DOHH2 (cell line): ENCODE measurements around the gene MALRD1.

ENCODE experiments used
- H3F3A ChIP-seq: fragments of 200-600 bp; sonication (generic), shearing (Covaris generic); 2 replicates; pipeline ENCODE4 v1.6.0; 2016; ENCODE audit warnings: antibody characterized with exemption, mild to moderate bottlenecking; ENCODE audit not compliant: control insufficient read depth, insufficient read depth
- H3K27ac ChIP-seq: fragments of 200-600 bp; sonication (generic); 2 replicates; pipeline ENCODE4 v1.5.1; 2014; ENCODE audit warnings: low read depth, mild to moderate bottlenecking, low read length, moderate library complexity
- H3K27me3 ChIP-seq: fragments of 200-600 bp; sonication (generic); 2 replicates; pipeline ENCODE4 v1.6.1; 2014; ENCODE audit warnings: mild to moderate bottlenecking, low read length, mixed read lengths; ENCODE audit not compliant: control insufficient read depth
- H3K36me3 ChIP-seq: fragments of 200-600 bp; sonication (generic); 2 replicates; pipeline ENCODE4 v1.6.1; 2014; ENCODE audit warnings: mild to moderate bottlenecking, low read length, moderate library complexity, mixed read lengths; ENCODE audit not compliant: control insufficient read depth
- H3K4me1 ChIP-seq: fragments of 200-600 bp; sonication (generic); 2 replicates; pipeline ENCODE4 v1.6.1; 2014; ENCODE audit warnings: mild to moderate bottlenecking, low read length, mixed read lengths; ENCODE audit not compliant: control insufficient read depth
- H3K4me2 ChIP-seq: fragments of 200-600 bp; sonication (generic); 2 replicates; pipeline ENCODE4 v1.6.0; 2014; ENCODE audit warnings: mild to moderate bottlenecking, low read length, moderate library complexity
- H3K4me3 ChIP-seq: fragments of 200-600 bp; sonication (generic); 2 replicates; pipeline ENCODE4 v1.5.1; 2014; ENCODE audit warnings: mild to moderate bottlenecking, low read length, mixed read lengths
- H3K79me2 ChIP-seq: fragments of 200-600 bp; sonication (generic); 2 replicates; pipeline ENCODE4 v1.6.1; 2014; ENCODE audit warnings: mild to moderate bottlenecking, low read length, mixed read lengths; ENCODE audit not compliant: control insufficient read depth
- H3K9me2 ChIP-seq: fragments of 200-600 bp; sonication (generic); replicated peaks from 2 replicates; pipeline ENCODE4 v1.6.1; 2014; ENCODE audit warnings: mild to moderate bottlenecking, low read length, mixed read lengths; ENCODE audit not compliant: control insufficient read depth
- H3K9me3 ChIP-seq: fragments of 200-600 bp; sonication (generic); 2 replicates; pipeline ENCODE4 v1.6.1; 2014; ENCODE audit warnings: antibody characterized with exemption, low read length, mixed read lengths; ENCODE audit not compliant: control insufficient read depth, insufficient read depth
- H4K20me1 ChIP-seq: fragments of 200-600 bp; sonication (generic); 2 replicates; pipeline ENCODE4 v1.6.0; 2014; ENCODE audit warnings: low read depth, mild to moderate bottlenecking, antibody characterized with exemption, low read length, moderate library complexity; ENCODE audit not compliant: control insufficient read depth, insufficient read depth
- CTCF ChIP-seq: fragments of 200-600 bp; sonication (generic); IDR thresholded peaks from one replicate; pipeline ENCODE4 v1.5.1; 2014; ENCODE audit warnings: antibody characterized with exemption, mild to moderate bottlenecking, low read depth, low read length; ENCODE audit not compliant: poor library complexity, severe bottlenecking
- EZH2phosphoT487 ChIP-seq: fragments of 200-600 bp; sonication (generic); IDR thresholded peaks from 2 replicates; pipeline ENCODE4 v1.6.1; 2017; ENCODE audit warnings: borderline replicate concordance, mild to moderate bottlenecking, antibody characterized with exemption, low read length, moderate library complexity, mixed read lengths

Gene MALRD1

GRCh38 chr10:19329475-19329874 lies 280.9 kb downstream of the MALRD1 start:
- H4K20me1 ChIP-seq, result no peaks in the 10 kb centered on the region
- no peaks in the 10 kb centered on the region for H3K27me3 ChIP-seq
- H3K9me3 ChIP-seq, result no peaks in the 10 kb centered on the region
- no peak overlapping the region for H3K4me2 ChIP-seq
- no peaks in the 10 kb centered on the region for H3K4me1 ChIP-seq
- H3K36me3 ChIP-seq, result no peaks in the 10 kb centered on the region
- H3K27ac ChIP-seq, result no peak overlapping the region
- no peaks in the 10 kb centered on the region for H3F3A ChIP-seq
- no peaks in the 10 kb centered on the region for H3K9me2 ChIP-seq
- H3K79me2 ChIP-seq, result no peaks in the 10 kb centered on the region
- TF ChIP-seq EZH2phosphoT487 (no peak), CTCF (no peak)
- H3K4me3 ChIP-seq, result no peak overlapping the region

GRCh38 chr10:19332304-19332703 lies 283.7 kb downstream of the MALRD1 start:
- Histone ChIP-seq H3F3A (no peaks in the 10 kb centered on the region), H3K27ac (no peak overlapping the region), H3K9me3 (no peaks in the 10 kb centered on the region), H3K4me3 (no peak overlapping the region), H3K79me2 (no peaks in the 10 kb centered on the region), H3K9me2 (no peaks in the 10 kb centered on the region), H3K36me3 (no peaks in the 10 kb centered on the region), H3K4me2 (no peak overlapping the region), H3K27me3 (no peaks in the 10 kb centered on the region), H4K20me1 (no peaks in the 10 kb centered on the region), H3K4me1 (no peaks in the 10 kb centered on the region)
- TF ChIP-seq CTCF (no peak), EZH2phosphoT487 (no peak)

- no peak for TF ChIP-seq CTCF
- TF ChIP-seq EZH2phosphoT487, result no peak
- Histone ChIP-seq H4K20me1 (no peaks in the 10 kb centered on the region), H3K79me2 (no peaks in the 10 kb centered on the region), H3K27ac (no peak overlapping the region), H3K4me3 (no peak overlapping the region), H3K27me3 (no peaks in the 10 kb centered on the region), H3K9me3 (no peaks in the 10 kb centered on the region), H3K36me3 (no peaks in the 10 kb centered on the region), H3K9me2 (no peaks in the 10 kb centered on the region), H3F3A (no peaks in the 10 kb centered on the region), H3K4me1 (no peaks in the 10 kb centered on the region), H3K4me2 (no peak overlapping the region)
Measured at GRCh38 chr10:19333631-19334030, 285.0 kb downstream of the MALRD1 start.

GRCh38 chr10:19347621-19348020 lies 299.0 kb downstream of the MALRD1 start:
- no peaks in the 10 kb centered on the region for H3K9me3 ChIP-seq
- no peaks in the 10 kb centered on the region for H3K79me2 ChIP-seq
- H4K20me1 ChIP-seq, result no peaks in the 10 kb centered on the region
- H3K4me3 ChIP-seq, result no peak overlapping the region
- H3K27me3 ChIP-seq, result no peaks in the 10 kb centered on the region
- H3F3A ChIP-seq, result no peaks in the 10 kb centered on the region
- no peak overlapping the region for H3K4me2 ChIP-seq
- H3K27ac ChIP-seq, result no peak overlapping the region
- no peaks in the 10 kb centered on the region for H3K4me1 ChIP-seq
- H3K36me3 ChIP-seq, result no peaks in the 10 kb centered on the region
- TF ChIP-seq EZH2phosphoT487 (no peak), CTCF (no peak)
- no peaks in the 10 kb centered on the region for H3K9me2 ChIP-seq
